Suprapubic skin (tissue), 4 donors: Measurements from ENCODE around the gene SLC16A8.

ENCODE experiments used
- CTCF ChIP-seq, 2 donors: fragments of 200-600 bp in 1 of 2; fragments of 450-650 bp in 1 of 2; sonication (generic) in 1 of 2; IDR thresholded peaks; one replicate each; pipeline ENCODE4 v1.5.1; 2016 to 2019; ENCODE audit warnings: antibody characterized with exemption in 2 of 2, mild to moderate bottlenecking in 1 of 2, moderate library complexity in 1 of 2
- EP300 ChIP-seq: sonication (generic); formaldehyde crosslinking; IDR thresholded peaks from one replicate; pipeline ENCODE4 v1.6.1; 2017; ENCODE audit warnings: antibody characterized with exemption
- POLR2AphosphoS5 ChIP-seq, 3 donors: sonication (generic); formaldehyde crosslinking; IDR thresholded peaks; one replicate each; pipeline ENCODE4 v1.6.1; 2017; ENCODE audit warnings: antibody characterized with exemption in 3 of 3

GRCh38 chr22:38110863-38111852, 27.2 kb upstream of the SLC16A8 start:
- no peak for TF ChIP-seq CTCF (IDR thresholded peaks at IDR 0.05)
- TF ChIP-seq POLR2AphosphoS5 (IDR thresholded peaks at IDR 0.05) = no peak
- TF ChIP-seq EP300 = no peak
